ENCODE results near the gene CROCC.
"Not testable (repeated sequence)": the region's sequence is repeated elsewhere in the genome, so short reads cannot be mapped to it uniquely, and the experiment has no call there.

CROCC gene

GRCh38 chr1:16938351-16939321 lies 16.9 kb downstream of the CROCC start:
- DNase-seq (ENCODE audit: low read depth in 2 of 2), result no peak

DNA sequence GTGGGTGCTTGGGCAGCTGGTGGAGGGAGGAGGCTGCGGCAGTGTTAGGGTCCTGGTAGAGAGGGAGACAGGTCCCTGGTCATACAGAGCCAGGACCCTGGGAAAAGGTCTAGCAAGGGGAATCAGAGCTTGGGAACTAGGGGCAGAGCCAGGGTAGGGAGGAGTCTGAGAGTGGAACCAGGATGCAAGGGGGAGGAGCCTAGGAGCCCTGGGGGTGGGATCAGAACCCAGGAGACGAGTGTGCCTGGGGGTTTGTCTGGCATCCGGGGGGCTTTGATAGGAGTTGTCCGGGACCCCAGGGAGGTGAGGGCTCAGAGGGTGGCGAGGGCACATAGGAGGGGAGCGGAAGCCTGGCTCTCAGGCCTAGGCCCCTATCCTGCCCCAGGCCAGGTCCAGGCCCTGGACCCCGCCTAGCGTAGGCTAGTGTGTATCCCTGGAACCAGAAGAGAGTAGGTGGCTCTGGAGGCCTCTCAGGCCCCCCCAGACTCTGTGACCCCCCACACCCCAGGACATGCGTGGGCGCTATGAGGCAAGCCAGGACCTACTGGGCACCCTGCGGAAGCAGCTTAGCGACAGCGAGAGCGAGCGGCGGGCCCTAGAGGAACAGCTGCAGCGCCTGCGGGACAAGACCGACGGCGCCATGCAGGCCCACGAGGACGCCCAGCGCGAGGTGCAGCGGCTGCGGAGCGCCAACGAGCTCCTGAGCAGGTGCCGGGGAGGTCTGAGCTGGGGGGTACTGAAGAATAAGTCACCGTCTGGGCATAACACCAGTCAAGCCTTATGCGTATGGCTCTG lies 17.9 kb downstream of the CROCC start:
- DNase-seq (ENCODE audit: low read depth in 2 of 2), result not testable (repeated sequence)

GRCh38 chr1:16944038-16944437 lies 22.3 kb downstream of the CROCC start:
- DNase-seq (ENCODE audit: low read depth in 2 of 2), result no peak

GRCh38 chr1:16945512-16945911 lies 23.8 kb downstream of the CROCC start:
- DNase-seq (ENCODE audit: low read depth in 2 of 2), result not testable (repeated sequence)

- not testable (repeated sequence) for DNase-seq (ENCODE audit: low read depth in 2 of 2)
Observed at GRCh38 chr1:16946185-16946584, 24.5 kb downstream of the CROCC start.

DNA sequence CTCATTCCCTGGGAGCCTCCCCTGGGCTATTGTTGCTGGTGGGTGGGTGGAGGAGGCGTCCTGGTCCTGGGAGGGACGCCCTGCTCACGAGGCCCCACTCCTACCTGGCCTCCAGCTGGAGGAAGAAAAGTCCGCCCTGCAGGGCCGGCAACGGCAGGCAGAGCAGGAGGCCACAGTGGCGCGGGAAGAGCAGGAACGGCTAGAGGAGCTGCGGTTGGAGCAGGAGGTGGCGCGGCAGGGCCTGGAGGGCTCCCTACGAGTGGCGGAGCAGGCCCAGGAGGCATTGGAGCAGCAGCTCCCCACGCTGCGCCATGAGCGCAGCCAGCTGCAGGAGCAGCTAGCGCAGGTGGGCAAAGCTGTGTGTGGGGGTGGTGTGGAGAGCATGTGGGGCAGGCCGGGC lies 24.9 kb downstream of the CROCC start:
- DNase-seq (ENCODE audit: low read depth in 2 of 2), result no peak

DNA sequence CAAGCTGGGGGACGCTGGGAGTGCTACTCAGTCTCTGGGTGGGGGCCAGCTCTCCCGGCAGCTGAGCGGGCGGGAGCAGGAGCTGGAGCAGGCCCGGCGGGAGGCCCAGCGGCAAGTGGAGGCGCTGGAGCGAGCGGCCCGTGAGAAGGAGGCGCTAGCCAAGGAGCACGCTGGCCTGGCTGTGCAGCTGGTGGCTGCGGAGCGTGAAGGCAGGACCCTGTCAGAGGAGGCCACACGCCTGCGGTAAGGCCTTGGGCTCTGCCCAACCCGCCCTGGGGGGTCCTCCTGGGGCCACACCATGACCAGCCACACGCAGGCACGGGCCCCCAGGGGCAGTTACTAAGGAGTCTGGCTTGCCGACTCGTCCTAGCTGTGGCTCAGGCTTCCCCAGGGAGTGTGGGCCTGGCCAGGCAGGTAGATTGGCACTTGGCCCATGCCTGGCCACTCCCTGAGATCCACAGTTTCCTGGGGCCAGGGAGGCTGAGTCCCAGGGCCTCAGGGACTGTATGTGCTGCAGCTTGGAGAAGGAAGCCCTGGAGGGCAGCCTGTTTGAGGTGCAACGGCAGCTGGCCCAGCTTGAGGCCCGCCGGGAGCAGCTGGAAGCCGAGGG lies 26.7 kb downstream of the CROCC start:
- not testable (repeated sequence) for DNase-seq (ENCODE audit: low read depth in 2 of 2)

- DNase-seq (ENCODE audit: low read depth in 2 of 2), result not testable (repeated sequence)
Observed at GRCh38 chr1:16949026-16949425, 27.3 kb downstream of the CROCC start.

GRCh38 chr1:16952376-16952775 lies 30.6 kb downstream of the CROCC start:
- DNase-seq (ENCODE audit: low read depth in 2 of 2), result not testable (repeated sequence)

DNA sequence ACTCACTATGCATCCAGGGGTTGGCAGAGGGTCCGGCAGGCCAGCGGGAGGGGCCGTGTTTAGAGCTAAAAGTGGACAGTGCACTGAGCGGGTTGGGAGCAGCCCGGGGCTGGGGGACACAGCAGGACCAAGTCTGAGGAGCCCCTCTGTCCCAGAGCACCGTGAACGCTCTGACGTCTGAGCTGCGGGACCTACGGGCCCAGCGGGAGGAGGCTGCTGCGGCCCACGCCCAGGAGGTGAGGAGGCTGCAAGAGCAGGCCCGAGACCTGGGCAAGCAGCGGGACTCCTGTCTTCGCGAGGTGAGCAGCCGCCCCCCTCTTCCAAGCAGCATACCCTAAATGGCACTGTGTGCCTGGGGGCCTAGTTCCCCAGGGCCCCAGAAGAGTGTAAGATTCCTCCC lies 32.8 kb downstream of the CROCC start:
- DNase-seq (ENCODE audit: low read depth in 2 of 2), result no peak

DNA sequence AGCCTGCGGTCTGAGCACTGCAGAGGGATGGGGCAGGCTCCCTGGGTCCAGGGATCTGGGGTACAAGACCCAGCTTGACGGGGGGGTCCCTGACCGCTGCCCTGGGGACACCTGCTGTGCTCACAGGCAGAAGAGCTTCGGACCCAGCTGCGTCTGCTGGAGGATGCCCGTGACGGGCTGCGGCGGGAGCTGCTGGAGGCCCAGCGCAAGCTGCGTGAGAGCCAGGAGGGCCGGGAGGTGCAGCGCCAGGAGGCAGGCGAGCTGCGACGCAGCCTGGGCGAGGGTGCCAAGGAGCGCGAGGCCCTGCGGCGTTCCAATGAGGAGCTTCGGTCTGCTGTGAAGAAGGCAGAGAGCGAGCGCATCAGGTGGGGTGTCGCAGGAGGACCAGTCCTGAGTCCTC lies 33.5 kb downstream of the CROCC start:
- DNase-seq (ENCODE audit: low read depth in 2 of 2), result no peak

- no peak for DNase-seq (ENCODE audit: low read depth in 2 of 2)
Observed at GRCh38 chr1:16956775-16957174, 35.0 kb downstream of the CROCC start.

- DNase-seq (ENCODE audit: low read depth in 2 of 2), result no peak
Observed at GRCh38 chr1:16957731-16958130, 36.0 kb downstream of the CROCC start.

- no peak for DNase-seq (ENCODE audit: low read depth in 2 of 2)
Observed at GRCh38 chr1:16958475-16958874, 36.7 kb downstream of the CROCC start.

DNA sequence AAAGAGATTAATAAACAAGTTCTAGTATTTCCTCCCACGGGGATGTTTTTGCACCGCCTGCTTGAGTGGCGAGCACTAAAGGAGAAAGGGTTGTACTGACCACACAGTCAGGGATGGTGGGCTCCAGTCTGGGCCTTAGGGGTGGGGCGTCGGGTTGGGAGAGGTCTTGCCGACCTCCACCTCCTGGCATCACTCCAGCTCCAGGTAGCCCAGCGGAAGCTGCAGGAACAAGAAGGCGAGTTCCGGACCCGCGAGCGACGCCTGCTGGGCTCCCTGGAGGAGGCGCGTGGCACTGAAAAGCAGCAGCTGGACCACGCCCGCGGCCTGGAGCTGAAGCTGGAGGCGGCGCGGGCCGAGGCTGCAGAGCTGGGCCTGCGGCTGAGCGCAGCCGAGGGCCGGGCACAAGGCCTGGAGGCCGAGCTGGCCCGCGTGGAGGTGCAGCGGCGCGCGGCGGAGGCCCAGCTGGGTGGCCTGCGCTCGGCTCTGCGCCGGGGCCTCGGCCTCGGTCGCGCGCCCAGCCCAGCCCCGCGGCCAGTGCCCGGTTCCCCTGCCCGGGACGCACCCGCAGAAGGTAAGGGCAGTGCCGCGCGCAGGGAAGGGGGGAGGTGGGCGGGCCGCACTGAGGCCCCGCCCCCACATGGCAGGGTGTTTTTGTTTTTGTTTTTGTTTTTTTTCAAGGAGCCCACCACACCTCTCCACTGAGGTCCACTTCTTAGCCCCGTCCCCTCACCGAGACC lies 39.0 kb downstream of the CROCC start:
- DNase-seq (ENCODE audit: low read depth in 2 of 2), result peak; percentile 46 to 58

DNA sequence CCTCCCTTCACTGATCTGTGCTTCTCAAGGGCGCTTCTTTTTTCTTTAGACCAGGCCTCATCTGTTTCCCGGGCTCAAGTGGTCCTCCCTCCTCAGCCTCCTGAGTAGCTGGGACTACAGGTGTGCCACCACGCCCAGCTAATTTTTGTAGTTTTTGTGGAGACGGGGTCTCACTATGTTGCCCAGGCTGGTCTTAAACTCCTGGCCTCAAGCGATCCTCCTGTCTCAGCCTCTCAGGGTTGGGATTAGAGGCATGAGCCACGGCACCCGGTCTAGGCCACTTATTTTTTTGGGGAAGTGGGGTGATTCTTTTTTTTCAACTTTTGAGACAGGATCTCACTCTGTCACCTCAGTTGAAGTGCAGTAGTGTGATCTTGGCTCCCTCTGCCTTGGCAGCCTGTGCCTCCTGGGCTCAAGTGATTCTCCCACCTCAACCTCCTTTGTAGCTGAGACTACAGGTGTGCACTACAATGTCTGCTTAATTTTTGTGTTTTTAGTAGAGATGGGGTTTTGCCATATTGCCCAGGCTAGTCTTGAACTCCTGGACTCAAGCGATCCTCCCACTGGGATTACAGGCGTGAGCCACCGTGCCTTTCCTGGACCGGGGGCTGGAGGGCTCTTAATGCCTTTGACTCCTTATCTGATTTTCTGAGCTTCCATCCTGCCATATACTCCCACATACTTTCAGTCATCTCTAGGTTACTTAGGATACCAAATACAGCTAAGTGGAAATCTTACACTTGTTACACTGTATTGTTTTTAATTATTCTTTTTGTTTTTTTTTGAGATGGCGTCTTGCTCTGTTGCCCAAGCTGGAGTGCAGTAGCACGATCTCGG lies 39.8 kb downstream of the CROCC start:
- no peak for DNase-seq (ENCODE audit: low read depth in 2 of 2)

DNA sequence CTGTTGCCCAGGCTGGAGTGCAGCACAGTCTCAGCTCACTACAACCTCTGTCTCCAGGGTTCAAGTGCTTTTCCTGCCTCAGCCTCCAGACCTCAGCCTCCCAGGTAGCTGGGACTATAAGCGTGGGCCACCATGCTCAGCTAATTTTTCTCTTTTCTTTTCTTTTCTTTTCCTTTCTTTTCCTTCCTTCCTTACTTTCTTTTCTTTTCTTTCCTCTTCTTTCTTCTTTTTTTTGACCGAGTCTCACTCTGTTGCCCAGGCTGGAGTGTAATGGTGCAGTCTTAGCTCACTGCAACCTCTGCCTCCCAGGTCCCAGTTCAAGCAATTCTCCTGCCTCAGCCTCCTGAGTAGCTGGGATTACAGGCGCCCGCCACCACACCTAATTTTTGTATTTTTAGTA lies 42.4 kb downstream of the CROCC start:
- DNase-seq (ENCODE audit: low read depth in 2 of 2), result not testable (repeated sequence)

GRCh38 chr1:16965486-16966067 lies 43.8 kb downstream of the CROCC start:
- DNase-seq (ENCODE audit: low read depth in 2 of 2), result no peak

DNA sequence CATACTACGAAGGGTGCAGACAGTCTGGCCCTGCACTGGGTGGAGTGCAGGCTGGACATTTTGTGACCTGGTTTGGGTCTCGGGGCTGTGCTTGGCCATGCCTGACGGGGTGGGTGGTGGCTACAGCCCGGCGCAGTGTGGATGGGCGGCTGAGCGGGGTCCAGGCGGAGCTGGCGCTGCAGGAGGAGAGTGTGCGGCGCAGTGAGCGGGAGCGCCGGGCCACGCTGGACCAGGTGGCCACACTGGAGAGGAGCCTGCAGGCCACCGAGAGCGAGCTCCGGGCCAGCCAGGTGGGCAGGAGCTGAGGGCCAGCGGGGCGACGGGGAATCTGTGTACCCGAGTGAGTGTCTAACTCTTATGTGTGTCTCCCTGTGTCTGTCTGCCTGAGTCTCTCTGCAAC lies 44.6 kb downstream of the CROCC start:
- no peak for DNase-seq (ENCODE audit: low read depth in 2 of 2)

DNA sequence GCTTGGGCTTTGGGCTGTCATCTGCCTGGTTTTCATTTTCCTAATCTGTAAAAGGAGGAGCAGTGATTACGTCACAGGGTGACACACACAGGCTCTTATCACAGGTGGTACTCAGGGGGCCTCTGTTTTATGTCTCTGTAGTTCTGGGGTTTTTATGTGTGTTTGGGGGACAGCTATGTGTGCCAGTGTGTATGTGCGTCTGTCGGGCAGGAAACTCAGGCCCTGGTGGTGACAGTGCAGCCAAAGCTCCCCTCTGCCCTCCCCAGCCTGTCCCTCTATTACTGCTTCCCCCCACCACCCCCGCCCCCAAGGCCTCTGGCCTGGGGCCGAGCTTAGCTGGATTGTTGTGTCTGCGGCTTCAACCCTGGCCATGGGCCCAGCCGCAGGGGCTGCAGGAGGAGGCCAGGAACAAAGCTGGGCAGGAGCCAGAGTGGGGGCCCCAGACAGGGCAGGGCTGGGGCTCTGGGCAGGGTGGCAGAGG lies 45.4 kb downstream of the CROCC start:
- no peak for DNase-seq (ENCODE audit: low read depth in 2 of 2)
